Choroid plexus epithelial cell (primary cell): Measurements from ENCODE around the gene MRM3.
"Not testable (repeated sequence)": the region's sequence is repeated elsewhere in the genome, so short reads cannot be mapped to it uniquely, and the experiment has no call there.

Experiments
- DNase-seq: peaks from one replicate; pipeline ENCODE4 v3.0.0-alpha.2; 2010; ENCODE audit warnings: low read depth
- H3K4me3 ChIP-seq: 2 replicates; pipeline ENCODE4 v1.5.1; 2011; ENCODE audit warnings: low read depth, mild to moderate bottlenecking, control low read depth, low read length, moderate library complexity
- TF ChIP-seq, protein P1 (sequence below): conservative IDR thresholded peaks from 2 replicates; pipeline ENCODE4 v1.5.1; 2011; ENCODE audit warnings: low read depth, mild to moderate bottlenecking, control low read depth, inconsistent platforms, low read length, moderate library complexity

Gene MRM3

DNA sequence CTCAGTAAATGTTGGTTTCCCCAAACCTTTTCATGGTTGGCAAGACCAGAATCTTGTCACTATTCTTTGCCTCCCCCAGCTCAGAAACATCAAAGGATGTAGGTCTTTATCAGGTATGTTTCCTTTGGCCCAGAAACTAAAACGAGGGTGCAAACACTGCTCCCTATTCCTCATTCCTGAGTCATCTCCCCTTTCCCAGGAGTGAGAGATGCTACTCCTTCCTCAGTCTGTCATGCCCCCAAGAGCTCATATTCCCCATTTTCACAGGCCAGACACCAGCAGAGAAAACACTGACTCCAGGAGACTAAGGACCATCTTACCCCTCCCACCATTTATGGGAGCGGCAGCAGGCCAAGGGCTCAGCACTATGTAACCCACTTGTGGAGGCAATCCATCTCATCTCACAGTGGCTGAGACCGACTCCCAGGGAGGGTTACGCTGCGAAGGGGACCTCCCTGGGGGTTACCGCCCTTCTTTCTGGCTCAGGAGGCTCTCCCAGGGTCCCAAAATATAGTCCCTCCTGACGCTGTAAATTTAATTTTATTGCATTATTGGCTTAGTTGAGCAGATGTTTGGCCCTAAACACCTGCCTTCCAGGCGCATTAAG lies 31.6 kb upstream of the MRM3 start:
- DNase-seq: no peak
- no peak overlapping the region for H3K4me3 ChIP-seq

DNA sequence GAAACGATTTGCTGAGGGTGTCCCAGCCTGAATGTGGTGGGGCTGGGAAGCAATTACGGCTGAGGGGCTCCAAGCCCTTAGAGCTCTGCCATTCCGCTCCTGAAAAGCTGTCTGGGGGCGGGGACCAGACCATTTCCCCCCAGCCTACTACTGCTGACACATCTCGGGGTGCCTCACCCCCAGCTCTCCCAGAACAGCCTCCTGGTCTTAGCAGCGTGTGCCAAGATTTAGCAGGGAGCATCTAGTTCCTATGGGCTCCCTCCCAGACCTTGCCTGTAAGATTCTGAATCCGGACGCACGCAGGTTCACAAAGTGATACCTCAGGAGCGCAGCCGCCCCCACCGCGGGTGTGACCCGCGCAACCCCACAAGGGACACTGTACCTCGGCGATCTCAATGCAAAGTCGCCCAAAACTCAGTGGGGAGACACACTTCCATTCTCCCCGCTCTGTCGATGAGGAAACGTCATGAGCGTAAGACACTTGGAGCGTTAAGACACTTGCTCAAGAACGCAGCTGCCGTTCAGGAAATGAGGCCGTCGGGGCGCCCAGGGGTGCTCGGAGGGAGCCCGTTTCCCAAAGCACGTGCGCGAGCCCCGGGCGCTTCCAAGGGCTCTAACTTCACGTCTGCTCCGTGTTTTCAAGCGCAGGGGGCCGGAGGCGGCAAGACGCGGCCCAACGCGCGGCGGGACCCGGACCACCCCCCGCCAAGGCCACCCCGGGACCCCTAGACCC lies 30.7 kb upstream of the MRM3 start:
- DNase-seq: peak; percentile 52
- TF ChIP-seq, protein P1, sequence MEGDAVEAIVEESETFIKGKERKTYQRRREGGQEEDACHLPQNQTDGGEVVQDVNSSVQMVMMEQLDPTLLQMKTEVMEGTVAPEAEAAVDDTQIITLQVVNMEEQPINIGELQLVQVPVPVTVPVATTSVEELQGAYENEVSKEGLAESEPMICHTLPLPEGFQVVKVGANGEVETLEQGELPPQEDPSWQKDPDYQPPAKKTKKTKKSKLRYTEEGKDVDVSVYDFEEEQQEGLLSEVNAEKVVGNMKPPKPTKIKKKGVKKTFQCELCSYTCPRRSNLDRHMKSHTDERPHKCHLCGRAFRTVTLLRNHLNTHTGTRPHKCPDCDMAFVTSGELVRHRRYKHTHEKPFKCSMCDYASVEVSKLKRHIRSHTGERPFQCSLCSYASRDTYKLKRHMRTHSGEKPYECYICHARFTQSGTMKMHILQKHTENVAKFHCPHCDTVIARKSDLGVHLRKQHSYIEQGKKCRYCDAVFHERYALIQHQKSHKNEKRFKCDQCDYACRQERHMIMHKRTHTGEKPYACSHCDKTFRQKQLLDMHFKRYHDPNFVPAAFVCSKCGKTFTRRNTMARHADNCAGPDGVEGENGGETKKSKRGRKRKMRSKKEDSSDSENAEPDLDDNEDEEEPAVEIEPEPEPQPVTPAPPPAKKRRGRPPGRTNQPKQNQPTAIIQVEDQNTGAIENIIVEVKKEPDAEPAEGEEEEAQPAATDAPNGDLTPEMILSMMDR: no peak
- H3K4me3 ChIP-seq: peak overlapping the region; percentile 75

More for the DNA sequence above, 31.6 kb upstream of the MRM3 start:
- TF ChIP-seq, protein P1: no peak

DNA sequence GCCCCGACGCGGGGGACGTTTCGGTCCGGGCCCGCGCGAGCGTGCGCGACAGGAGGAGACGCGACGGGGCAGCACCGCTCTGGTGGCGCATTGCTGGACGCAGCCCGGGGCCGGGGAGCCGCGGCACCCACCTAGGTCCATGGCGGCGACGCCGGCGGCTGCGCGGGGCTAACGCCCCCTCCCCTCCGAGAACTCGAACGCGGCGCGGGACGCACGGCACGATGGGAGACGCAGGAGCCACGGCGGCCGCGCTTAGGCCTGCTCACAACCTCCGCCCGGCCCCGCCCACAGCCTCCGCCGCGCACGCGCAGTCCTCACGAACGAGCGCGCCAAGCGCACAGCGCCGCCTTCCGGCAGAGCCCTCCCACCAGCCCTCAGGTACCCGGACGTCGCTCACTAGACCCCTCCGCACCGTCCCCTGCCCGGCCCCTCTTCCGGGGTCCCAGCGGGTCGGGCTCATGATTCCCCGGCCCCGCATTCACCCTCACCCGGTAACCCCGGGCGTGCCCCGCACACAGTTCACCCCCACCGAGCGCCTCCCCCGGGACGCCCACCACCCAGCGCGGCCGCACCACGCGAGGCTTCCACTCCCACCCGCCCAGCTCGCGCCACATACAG lies 30.0 kb upstream of the MRM3 start, which contains the start of gene GEMIN4:
Gene GEMIN4, minus strand, starts transcription at position 263 of the 618 bp plus-strand sequence. Its CDS starts 122 bp downstream, at position 141.
- TF ChIP-seq, protein P1: peak; percentile 80
- H3K4me3 ChIP-seq: peak within 1 kb of the TSS; percentile 75
- DNase-seq: peak; percentile 90

DNA sequence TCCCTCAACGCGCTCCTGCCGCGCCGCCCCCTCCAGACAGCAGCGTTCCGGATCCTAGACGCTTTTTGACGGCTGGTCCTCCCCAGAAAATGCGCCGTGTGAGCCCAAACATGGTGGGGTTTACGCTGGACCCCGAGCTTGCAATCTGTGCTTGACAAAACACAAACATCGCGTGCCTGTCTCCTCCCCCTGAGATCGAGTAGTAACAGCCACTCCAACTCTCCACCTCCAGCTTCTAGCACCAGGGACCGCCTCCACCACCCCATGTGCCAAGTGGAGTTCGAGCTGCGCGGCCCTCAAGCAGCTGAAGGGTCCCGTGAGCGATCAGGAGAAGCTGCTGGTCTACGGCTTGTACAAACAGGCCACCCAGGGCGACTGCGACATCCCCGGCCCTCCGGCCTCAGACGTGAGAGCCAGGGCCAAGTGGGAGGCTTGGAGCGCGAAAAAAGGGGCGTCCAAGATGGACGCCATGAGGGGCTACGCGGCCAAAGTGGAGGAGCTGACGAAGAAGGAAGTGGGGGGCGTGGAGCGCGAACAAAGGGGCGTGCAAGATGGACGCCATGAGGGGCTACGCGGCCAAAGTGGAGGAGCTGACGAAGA lies 29.4 kb upstream of the MRM3 start:
- peak overlapping the region; percentile 75 for H3K4me3 ChIP-seq
- TF ChIP-seq, protein P1: no peak
- peak; percentile 80 for DNase-seq

DNA sequence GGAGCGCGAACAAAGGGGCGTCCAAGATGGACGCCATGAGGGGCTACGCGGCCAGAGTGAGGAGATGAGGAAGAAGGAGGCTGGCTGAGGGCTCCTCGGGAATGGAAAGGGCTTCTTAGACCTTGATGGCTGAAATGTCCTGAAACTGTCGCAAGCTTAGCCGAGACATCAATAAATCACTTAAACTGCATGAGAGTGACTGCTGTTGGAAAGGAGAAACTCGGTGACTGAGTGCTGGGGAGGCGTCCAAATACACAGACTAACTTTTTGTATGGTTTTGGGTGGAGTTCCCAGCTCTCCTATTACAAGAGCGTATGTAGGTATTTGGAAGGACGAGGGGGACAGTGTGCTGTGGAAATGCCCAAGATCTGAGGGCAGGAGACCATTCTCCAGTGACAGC lies 28.7 kb upstream of the MRM3 start:
- no peak for DNase-seq
- H3K4me3 ChIP-seq: no peak overlapping the region
- TF ChIP-seq, protein P1: no peak

DNA sequence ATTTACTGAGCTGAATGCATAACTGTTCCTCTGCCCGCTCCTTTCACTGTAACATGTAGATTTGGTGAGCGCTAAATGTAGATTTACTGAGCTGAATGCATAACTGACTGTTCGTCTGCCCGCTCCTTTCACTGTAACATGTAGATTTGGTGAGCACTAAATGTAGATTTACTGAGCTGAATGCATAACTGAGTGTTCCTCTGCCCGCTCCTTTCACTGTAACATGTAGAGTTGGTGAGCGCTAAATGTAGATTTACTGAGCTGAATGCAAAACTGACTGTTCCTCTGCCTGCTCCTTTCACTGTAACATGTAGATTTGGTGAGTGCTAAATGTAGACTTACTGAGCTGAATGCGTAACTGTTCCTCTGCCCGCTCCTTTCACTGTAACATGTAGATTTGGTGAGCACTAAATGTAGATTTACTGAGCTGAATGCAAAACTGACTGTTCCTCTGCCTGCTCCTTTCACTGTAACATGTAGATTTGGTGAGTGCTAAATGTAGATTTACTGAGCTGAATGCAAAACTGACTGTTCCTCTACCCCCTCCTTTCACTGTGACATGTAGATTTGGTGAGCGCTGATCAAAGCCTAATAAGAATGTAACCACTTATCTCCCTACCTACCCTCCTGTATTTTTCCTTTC lies 26.7 kb upstream of the MRM3 start:
- H3K4me3 ChIP-seq: not testable (repeated sequence)

DNA sequence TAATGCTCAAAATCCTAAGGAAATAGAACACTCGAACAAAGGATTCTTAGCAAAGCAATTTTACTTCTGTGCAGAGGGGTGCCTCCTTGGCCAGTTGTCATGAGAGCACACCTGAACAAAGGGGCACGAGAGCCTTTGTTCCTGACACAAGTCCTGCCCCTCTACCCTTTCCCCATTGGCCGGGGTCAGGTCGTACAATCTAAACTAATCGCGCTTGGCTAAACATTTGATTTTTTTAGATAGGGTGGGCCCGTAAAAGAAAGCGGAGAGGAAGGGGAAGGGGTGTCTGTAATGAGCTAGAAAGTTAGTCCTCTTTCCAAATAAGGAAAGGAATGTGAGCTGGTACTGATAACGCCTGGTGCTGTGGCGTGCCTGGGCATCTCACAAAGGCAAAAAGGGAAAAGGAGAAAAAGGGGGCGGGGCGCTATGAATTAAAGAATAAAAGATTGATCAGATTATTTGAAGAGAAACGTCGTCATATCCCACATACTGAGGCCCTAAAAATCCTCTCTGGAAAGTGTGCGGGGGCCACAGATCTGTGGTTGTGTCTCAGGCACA lies 26.1 kb upstream of the MRM3 start:
- H3K4me3 ChIP-seq, DNase-seq: not testable (repeated sequence)

More for the DNA sequence above, 26.7 kb upstream of the MRM3 start:
- not testable (repeated sequence) for DNase-seq
